IPS-20b (cell line): ENCODE data around the gene IQCN.

Source experiments
- H3K27ac ChIP-seq: one replicate; pipeline ENCODE4 v1.5.1; 2013; ENCODE audit warnings: low read length
- H3K27me3 ChIP-seq: 2 replicates; pipeline ENCODE4 v1.6.1; 2013; ENCODE audit warnings: mild to moderate bottlenecking, low read length, inconsistent platforms; ENCODE audit not compliant: insufficient read depth
- H3K36me3 ChIP-seq: 2 replicates; pipeline ENCODE4 v1.6.1; 2013; ENCODE audit warnings: low read depth, mild to moderate bottlenecking, inconsistent platforms, low read length, moderate library complexity; ENCODE audit not compliant: insufficient read depth
- H3K4me1 ChIP-seq: 2 replicates; pipeline ENCODE4 v1.6.1; 2013; ENCODE audit warnings: mild to moderate bottlenecking, control low read depth, inconsistent platforms, low read length, moderate library complexity; ENCODE audit not compliant: insufficient read depth
- H3K4me3 ChIP-seq: 2 replicates; pipeline ENCODE4 v1.5.1; 2013; ENCODE audit warnings: mild to moderate bottlenecking, low read length, inconsistent platforms
- H3K9ac ChIP-seq: 2 replicates; pipeline ENCODE4 v1.6.1; 2013; ENCODE audit warnings: low read depth, mild to moderate bottlenecking, inconsistent platforms, low read length, moderate library complexity
- H3K9me3 ChIP-seq: 2 replicates; pipeline ENCODE4 v1.6.1; 2013; ENCODE audit warnings: mild to moderate bottlenecking, low read depth, low read length, inconsistent platforms; ENCODE audit not compliant: insufficient read depth

IQCN gene

DNA sequence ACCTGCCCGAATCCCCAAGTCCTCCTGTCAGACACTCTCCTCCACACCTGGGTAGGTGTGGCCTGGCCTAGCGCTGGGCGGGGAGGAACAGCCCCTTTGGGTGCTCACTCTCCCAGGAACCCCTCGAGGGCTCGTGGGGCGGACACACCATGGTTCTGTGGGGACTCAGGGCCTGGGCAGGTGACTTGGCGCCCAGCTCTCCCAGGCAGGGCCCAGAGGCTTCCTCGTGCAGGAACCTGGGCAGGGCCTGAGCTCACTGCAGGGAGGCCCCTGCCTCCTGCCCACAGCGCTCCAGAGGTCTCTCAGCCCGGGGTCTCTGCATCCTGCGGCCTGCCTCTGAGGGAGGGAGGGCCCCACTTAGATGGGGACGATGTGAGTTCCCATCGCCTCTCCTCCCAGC, 36.7 kb upstream of the IQCN start:
- H3K36me3 ChIP-seq, result peaks cover 97% of the 10 kb centered on the region
- no peak overlapping the region for H3K4me3 ChIP-seq
- H3K9me3 ChIP-seq, result no peaks in the 10 kb centered on the region
- no peak overlapping the region for H3K9ac ChIP-seq
- H3K4me1 ChIP-seq, result no peaks in the 10 kb centered on the region
- H3K27me3 ChIP-seq, result no peaks in the 10 kb centered on the region
- H3K27ac ChIP-seq, result no peak overlapping the region

DNA sequence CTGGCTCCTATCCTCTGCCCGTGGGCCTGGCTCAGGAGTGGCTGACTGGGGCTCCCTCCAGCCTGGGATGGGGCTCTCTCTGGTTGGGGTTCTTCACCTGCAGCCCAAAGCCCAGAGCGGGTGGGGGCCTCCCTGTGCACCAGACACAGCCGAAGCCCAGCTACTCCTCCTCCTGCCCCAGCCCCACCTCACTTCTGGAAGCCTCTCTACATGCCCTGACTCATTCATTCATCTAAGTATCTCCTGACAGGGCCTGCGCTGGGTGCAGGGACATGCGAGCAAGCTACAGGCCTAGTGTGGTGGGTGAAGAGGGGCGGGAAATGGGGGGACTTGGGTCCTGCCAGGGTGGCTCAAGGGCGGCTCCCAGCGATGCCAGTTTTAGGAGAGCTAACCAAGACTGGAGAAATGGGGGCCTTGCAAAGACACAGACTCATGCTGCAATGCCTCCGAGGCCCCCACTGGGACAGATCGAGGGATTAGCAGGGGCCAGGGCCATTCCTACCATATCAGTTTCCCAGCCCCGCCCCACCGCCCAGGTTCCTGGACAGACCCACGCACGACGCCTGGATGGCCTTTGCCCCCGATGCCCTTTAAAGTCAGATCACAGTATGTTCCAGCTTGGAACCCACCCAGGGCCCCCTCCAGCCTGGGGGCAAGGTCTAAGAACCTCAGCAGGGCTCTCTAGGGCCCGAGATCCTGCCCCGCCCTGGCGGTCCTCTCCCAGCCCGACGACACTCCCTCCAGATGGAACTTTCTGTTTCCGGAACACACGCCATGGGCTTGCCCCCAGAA, 36.1 kb upstream of the IQCN start:
- Histone ChIP-seq H3K36me3 (peaks cover 90% of the 10 kb centered on the region), H3K4me3 (no peak overlapping the region), H3K9me3 (no peaks in the 10 kb centered on the region), H3K9ac (no peak overlapping the region), H3K27ac (no peak overlapping the region), H3K4me1 (peaks cover under 1% of the 10 kb centered on the region; the same call in 1 of the 2 replicates), H3K27me3 (no peaks in the 10 kb centered on the region)

DNA sequence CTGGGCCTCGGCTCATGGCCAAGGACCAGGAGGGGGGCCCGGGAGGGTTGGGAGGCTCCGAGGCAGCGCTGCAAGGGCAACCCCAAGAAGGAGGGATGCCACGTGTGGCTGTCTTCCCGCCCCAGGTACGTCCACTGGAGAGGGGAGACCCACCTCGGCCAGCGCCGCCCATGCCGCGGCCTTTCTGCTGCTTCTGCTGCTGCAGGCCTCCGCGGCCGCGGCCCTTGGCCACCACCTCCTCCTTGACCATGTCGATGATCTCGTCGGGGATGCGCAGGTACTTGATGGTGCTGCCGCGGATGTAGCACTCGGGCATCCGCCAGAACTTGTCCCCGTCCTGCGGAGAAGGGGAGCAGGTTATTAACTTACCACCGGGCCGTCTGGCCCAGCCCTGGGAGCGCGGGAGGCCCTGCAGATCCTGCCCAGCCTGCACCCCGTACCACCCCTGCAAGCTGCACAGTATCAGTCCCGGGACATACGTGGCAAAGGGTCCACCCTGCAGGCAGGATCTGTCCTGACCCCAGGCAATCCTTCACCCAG, 35.3 kb upstream of the IQCN start:
- peaks cover 86% of the 10 kb centered on the region for H3K36me3 ChIP-seq
- H3K27me3 ChIP-seq, result no peaks in the 10 kb centered on the region

DNA sequence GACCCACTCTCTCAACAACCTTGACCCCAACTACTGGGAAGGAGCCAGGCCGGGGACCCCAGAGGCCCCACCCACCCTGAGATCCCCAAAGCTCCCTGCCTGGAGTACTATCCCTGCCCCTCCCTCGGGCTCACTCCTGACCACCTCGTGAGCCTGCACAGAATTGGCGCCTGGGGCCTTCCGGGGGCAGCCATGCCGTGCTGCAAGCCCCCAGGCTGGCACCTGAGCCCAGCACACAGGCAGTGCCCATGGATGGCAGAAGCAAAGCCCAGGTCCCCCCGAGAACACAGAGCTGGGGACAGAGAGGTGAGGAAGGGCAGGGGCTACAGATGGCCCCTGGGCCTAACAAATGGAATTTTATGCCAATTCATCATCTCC, 34.7 kb upstream of the IQCN start:
- Histone ChIP-seq H3K27me3 (no peaks in the 10 kb centered on the region), H3K9ac (no peak overlapping the region), H3K4me3 (no peak overlapping the region), H3K36me3 (peaks cover 79% of the 10 kb centered on the region), H3K4me1 (peaks cover 11% of the 10 kb centered on the region; the same call in 1 of the 2 replicates), H3K9me3 (no peaks in the 10 kb centered on the region), H3K27ac (no peak overlapping the region)

More for the DNA sequence above, 35.3 kb upstream of the IQCN start:
- no peak overlapping the region for H3K27ac ChIP-seq
- no peak overlapping the region for H3K4me3 ChIP-seq
- no peaks in the 10 kb centered on the region for H3K9me3 ChIP-seq
- H3K4me1 ChIP-seq, result peaks cover 7% of the 10 kb centered on the region; the same call in 1 of the 2 replicates
- no peak overlapping the region for H3K9ac ChIP-seq

DNA sequence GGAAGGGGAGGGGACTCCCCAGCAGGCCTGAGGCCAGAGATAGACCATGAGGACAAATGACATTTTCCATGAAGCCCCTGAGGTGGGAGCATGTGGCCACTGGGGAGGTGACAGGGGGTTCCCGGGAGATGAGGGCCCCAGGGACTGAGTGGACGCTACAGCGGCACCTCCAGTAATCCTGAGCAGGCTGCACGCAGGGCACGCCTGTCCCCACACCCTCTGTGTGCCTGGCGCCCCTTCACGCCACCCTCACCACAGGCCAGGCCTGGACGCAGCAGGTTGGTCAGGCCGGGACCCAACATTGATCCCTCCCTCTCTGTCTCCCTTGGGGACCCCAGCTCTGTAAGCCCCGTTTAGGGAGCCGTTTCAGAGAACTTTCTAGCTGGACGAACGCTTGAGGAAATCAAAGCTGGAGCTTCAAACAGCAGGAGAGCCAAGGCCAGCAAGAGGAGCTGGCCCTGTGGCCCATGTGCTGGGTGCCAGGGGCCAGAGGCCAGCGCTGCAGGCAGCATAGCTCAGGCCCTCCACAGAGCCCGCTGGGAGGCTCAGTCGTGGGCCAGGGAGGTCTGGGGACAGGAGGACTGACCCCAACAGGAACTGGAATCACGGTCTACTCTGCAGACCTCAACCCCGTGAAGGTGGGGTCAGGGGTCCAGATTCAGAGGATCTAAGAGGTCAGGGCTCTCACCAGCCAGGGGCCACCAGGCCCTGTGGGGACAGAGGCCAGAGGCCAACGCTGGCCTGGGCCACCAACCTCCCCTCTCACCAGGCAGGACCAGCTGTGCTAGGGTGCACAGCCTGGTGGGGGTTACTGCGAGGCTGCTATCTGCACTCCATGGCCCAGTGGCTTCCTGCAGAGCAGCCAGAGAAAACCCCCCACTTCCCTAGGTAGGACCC, 34.0 kb upstream of the IQCN start:
- H3K36me3 ChIP-seq, result peaks cover 73% of the 10 kb centered on the region
- no peak overlapping the region for H3K4me3 ChIP-seq
- H3K27me3 ChIP-seq, result no peaks in the 10 kb centered on the region
- no peaks in the 10 kb centered on the region for H3K9me3 ChIP-seq
- peaks cover 11% of the 10 kb centered on the region; the same call in 1 of the 2 replicates for H3K4me1 ChIP-seq
- H3K9ac ChIP-seq, result no peak overlapping the region
- H3K27ac ChIP-seq, result no peak overlapping the region

DNA sequence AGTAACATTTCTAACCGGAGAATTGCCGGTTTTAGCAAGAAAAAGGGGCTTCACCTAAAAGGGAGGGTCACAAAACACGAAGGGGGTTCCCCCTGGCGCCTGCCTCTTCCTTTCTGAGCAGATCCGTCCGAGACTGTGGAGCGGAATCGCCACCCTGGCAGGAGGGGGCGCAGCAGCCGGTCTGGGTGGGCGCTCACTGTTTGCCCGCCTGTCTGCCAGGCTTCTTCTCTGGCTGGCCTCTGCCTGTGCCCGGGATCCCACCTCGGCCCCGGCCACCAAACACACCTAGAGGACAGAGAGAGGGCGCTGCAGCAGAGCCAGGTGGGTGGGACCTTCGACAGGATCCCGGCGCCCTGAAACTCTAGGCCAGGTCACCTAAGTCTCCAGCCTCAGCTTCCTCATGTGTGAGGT, 33.0 kb upstream of the IQCN start:
- Histone ChIP-seq H3K27ac (no peak overlapping the region), H3K4me3 (no peak overlapping the region), H3K9me3 (no peaks in the 10 kb centered on the region), H3K36me3 (peaks cover 62% of the 10 kb centered on the region), H3K27me3 (no peaks in the 10 kb centered on the region), H3K9ac (no peak overlapping the region), H3K4me1 (peaks cover 11% of the 10 kb centered on the region; the same call in 1 of the 2 replicates)

DNA sequence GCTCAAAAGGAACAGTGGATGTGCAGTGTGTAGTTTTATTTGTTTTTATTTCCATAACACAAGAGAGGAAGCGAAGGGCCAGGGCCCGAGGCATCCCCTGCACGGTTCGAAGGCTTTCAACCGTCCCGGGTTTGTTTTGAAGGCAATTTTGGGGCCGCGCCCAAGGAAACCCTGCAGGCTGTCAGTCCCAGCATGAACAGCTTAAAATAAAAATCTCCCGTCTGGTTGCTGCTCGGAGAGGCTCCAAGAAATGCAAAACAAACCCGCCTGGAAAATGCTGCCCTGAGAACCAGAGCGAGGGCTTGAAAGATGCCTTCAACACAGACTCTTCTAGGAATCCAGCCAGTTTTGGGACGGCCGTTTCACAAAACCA, 32.6 kb upstream of the IQCN start:
- H3K27ac ChIP-seq, result no peak overlapping the region
- peaks cover 11% of the 10 kb centered on the region; the same call in 1 of the 2 replicates for H3K4me1 ChIP-seq
- no peak overlapping the region for H3K9ac ChIP-seq
- no peaks in the 10 kb centered on the region for H3K9me3 ChIP-seq
- no peaks in the 10 kb centered on the region for H3K27me3 ChIP-seq
- H3K36me3 ChIP-seq, result peaks cover 58% of the 10 kb centered on the region
- H3K4me3 ChIP-seq, result no peak overlapping the region

DNA sequence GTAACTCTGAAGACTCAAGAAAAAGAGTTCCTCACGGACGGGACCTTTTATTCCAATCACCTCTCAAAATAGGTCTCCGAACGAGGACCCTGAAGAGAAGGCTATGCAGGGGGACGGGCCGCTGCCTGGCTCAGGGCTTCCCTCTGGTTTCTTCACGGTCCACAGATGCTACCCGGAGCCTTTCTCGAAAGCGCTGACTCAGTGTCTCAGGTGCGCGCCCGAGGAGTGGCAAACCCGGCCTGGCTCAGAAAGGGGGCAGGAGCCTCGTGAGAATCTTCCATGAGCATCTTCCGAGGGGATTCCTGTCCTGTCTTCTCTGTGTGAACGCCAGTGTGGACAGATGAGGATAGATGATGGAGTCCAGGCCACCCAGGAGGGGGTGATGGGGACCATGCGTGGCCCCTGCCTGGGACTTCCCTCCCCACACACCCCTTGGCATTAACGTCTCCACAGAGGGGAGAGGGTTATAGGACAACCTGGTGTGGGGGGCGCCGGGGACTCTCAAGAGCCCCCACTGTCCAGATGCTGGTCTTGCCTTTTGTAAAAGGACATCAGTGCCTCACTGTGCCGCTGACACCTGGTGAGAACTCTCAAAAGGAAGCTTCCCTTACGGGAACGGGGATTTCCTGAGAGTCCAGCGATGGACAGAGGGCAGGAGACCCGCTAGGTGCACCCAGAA, 32.1 kb upstream of the IQCN start:
- peaks cover 11% of the 10 kb centered on the region; the same call in 1 of the 2 replicates for H3K4me1 ChIP-seq
- H3K9ac ChIP-seq, result no peak overlapping the region
- H3K27ac ChIP-seq, result no peak overlapping the region

DNA sequence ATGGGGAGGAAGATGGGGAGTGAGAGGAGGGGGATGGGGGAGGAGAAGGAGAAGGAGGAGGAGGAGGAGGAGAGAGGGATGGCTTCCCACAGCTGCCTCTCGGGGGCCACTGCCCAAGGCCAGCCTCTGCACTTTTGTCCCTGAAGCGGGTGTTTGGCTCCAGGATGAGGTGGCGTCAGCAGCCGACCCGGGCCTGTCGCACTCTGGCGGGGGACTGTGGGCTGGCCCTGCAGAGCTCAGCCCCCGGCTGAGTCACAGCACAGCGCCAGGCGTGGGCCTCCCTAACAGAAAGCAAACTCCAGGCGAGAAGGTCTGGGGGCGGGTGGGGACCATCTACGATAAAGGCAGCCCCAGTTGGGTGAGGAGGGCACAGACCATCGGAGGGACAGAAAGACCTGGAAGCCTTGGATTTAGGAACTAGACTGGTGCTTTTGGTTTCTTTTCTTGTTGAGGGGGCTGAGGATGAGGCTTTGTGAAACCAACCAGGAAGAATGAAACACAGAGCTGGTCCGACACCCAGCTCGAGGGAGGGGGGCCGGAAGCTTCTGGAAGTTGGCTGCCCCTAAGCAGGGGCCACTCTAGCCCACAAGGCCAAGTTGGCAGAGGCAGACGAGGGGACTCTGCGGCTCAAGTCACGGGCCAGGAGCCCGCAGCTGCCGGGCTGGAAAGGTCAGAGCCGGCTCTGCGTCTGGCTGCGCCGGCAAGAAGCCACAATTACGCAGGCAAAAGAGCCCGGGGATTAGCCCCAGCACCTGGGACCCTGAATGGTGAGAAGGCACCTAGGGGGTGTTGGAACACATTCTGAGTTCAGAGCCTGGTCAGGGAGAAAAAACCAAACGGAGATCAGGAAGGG, 30.4 kb upstream of the IQCN start:
- Histone ChIP-seq H3K27ac (peak overlapping the region; percentile 93), H3K36me3 (peaks cover 37% of the 10 kb centered on the region), H3K9ac (peak overlapping the region; percentile 81; the same call in 1 of the 2 replicates), H3K4me3 (peak overlapping the region; percentile 56; the same call in 1 of the 2 replicates), H3K9me3 (no peaks in the 10 kb centered on the region), H3K27me3 (no peaks in the 10 kb centered on the region), H3K4me1 (peaks cover 11% of the 10 kb centered on the region)

More for the DNA sequence above, 32.1 kb upstream of the IQCN start:
- Histone ChIP-seq H3K9me3 (no peaks in the 10 kb centered on the region), H3K4me3 (no peak overlapping the region), H3K36me3 (peaks cover 53% of the 10 kb centered on the region), H3K27me3 (no peaks in the 10 kb centered on the region)

DNA sequence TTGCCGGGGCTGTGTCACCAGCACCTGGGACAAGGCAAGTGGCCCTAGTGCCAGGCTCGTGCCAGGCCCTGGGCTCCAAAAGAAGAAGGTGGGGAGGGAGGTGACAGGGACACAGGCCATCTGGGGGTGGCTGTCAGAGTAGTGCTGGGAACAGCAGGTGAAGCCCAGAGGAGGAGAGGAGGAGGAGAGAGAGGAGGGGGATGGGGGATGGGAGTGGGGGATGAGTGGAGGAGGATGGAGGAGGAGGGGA, 29.9 kb upstream of the IQCN start:
- no peaks in the 10 kb centered on the region for H3K9me3 ChIP-seq
- no peak overlapping the region; the same call in 1 of the 2 replicates for H3K9ac ChIP-seq
- peaks cover 31% of the 10 kb centered on the region for H3K36me3 ChIP-seq
- no peaks in the 10 kb centered on the region for H3K27me3 ChIP-seq
- no peak overlapping the region for H3K27ac ChIP-seq
- peaks cover 11% of the 10 kb centered on the region for H3K4me1 ChIP-seq
- H3K4me3 ChIP-seq, result no peak overlapping the region; the same call in 1 of the 2 replicates

DNA sequence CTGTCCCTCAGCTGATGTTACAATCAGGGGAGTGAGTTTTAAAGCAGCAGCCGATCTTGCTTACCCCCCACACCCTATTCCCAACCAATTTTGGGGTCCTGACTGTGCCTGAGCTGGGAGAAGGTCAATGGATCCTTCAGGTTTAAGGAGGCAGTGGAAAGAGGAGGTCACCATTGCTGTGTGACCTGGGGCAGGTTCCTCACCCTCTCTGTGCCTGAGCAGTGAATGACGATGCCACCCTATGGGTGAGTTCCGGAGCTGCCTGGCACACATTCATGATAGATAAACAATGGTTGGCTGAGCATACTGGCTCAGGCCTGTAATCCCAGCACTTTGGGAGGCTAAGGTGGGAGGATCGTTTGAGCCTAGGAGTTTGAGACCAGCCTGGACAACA, 27.5 kb upstream of the IQCN start:
- peaks cover 11% of the 10 kb centered on the region for H3K4me1 ChIP-seq
- no peak overlapping the region for H3K27ac ChIP-seq
- H3K9ac ChIP-seq, result no peak overlapping the region
- H3K36me3 ChIP-seq, result peaks cover 7% of the 10 kb centered on the region; the same call in 1 of the 2 replicates
- H3K27me3 ChIP-seq, result no peaks in the 10 kb centered on the region
- no peaks in the 10 kb centered on the region for H3K9me3 ChIP-seq
- H3K4me3 ChIP-seq, result no peak overlapping the region
